GM13976 (cell line): ENCODE results near the gene TBX10.

ENCODE experiments used
- DNase-seq: peaks from one replicate; pipeline ENCODE4 v3.0.0; 2012; ENCODE audit warnings: low spot score
- in situ Hi-C: fragments of 300-500 bp; cut with MboI; formaldehyde crosslinking; loops from one replicate; pipeline ENCODE4 v1.12.0; 2022; ENCODE audit warnings: low sequenced_read_pairs, mixed read lengths, inconsistent platforms; ENCODE audit not compliant: unreplicated experiment
- TF ChIP-seq, protein P1 (sequence below): IDR thresholded peaks from 2 replicates; pipeline ENCODE4 v1.5.1; 2012; ENCODE audit warnings: borderline replicate concordance, mild to moderate bottlenecking; ENCODE audit not compliant: insufficient read depth; ENCODE audit errors: extremely low read depth, missing control alignments, control extremely low read depth

The TBX10 gene

DNA sequence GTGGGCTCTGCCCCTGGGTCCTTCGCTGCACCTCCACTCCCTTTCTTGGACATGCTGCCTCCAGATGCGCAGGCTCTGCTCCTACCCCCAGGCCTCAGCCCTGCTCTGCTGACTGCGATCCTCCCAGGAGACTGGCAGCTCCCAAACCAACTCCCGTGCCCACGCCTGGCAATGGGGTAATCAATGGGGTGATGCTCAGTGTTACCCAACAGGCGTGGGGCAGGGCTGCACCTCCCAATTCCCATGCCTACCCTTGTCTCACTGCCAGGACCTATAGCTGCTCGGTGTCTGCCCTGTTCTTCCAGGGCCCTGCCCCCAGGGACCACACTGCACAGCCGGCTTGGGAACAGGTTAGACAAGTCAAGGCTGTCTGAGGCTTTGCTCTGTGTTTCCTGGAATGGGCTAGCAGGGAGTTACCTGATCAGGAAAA is 34.9 kb upstream of the TBX10 start, which contains the start of gene ALDH3B2:
TSS of gene ALDH3B2 (minus strand) at position 182 of the 430 bp plus-strand sequence. CDS start 7,688 bp downstream, outside the sequence.
- TF ChIP-seq, protein P1, sequence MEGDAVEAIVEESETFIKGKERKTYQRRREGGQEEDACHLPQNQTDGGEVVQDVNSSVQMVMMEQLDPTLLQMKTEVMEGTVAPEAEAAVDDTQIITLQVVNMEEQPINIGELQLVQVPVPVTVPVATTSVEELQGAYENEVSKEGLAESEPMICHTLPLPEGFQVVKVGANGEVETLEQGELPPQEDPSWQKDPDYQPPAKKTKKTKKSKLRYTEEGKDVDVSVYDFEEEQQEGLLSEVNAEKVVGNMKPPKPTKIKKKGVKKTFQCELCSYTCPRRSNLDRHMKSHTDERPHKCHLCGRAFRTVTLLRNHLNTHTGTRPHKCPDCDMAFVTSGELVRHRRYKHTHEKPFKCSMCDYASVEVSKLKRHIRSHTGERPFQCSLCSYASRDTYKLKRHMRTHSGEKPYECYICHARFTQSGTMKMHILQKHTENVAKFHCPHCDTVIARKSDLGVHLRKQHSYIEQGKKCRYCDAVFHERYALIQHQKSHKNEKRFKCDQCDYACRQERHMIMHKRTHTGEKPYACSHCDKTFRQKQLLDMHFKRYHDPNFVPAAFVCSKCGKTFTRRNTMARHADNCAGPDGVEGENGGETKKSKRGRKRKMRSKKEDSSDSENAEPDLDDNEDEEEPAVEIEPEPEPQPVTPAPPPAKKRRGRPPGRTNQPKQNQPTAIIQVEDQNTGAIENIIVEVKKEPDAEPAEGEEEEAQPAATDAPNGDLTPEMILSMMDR: no peak
- no peak for DNase-seq
- in situ Hi-C loops: no loop called here

DNA sequence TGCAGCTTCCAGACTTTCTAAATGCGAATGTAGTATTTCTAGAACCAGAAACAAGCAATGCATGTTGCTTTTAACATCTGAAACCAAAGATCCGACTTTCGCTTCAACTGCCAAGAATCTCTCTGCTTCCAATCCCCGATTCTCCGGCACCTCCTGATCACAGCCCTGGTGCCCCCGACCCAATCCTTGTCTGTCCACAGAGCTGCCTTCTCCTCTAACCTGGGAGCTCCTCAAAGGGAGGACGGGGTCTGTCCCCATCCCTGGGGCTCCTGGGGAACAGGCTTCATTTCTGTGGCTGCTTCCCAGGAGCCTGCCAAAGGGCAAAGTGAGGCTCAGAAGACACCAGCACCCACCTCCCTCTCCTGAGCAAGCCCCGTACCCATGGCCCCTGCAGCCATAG is 34.3 kb upstream of the TBX10 start:
- TF ChIP-seq, protein P1: no peak
- no peak for DNase-seq
- in situ Hi-C loops: no loop called here

GRCh38 chr11:67673358-67673757 is 33.8 kb upstream of the TBX10 start:
- DNase-seq: no peak
- TF ChIP-seq, protein P1: no peak
- in situ Hi-C loops: no loop called here

GRCh38 chr11:67671211-67671520 is 31.6 kb upstream of the TBX10 start:
- DNase-seq: no peak
- in situ Hi-C loops: no loop called here
- TF ChIP-seq, protein P1: no peak

DNA sequence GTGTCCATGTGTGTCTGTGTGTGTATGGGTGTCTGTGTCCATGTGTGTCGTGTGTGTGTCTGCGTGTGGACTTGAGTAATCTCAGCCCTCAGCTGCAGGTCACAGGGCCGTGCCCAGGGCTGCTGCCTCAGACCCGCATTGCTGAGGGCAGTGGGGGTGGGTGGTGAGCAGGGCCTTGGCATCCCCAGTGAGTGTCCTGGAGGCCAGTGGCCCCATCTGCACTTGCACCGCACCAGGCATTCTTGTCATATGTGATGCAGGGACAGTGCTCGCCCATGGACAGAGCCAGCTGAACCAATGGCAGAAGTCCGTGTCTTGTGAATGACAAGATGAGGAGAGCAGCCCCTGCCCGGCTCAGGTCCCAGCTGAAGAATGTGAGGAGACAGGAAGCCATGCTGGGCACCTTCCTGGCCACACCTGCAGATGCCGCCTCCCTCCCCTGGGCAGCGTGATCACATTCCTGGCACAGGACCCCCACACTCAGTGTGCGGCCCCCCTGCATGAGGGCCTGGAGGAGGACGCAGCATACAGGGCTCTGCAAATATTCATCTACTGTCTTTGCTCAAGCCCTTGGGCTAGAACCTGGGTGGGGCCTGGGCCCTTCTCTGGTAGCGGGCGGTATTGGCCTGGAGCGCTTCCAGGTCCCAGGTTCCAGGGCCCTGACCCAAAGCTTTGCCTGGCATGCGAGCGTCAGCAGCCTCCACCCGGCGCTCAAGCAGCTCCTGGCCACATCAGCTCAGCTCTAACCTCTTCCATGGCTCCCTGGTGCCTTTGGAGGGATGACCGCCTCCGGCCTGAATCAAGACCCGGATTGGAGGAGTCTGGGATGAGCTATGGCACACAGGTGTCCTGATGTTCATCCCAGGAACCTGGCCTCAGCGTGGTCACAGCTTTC is 31.0 kb upstream of the TBX10 start:
- TF ChIP-seq, protein P1: no peak
- in situ Hi-C loops: no loop called here
- DNase-seq: no peak

DNA sequence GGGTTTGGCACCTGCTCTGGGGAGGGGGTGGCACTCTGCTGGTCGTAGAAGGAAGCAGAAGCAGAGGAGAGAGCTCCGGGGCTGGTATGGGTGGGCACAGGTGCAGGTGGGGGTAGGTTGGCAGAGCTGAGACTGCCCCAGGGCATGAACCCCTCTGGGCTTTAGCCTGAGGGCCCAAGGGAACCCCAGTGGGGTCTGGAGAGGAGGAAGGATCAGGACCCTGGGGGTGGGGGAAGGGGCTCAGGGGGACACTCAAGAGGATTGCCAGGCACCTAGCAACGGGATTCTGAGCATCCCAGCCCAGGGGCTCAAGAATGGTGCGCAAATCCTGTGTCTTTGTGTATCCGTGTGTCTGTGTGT is 28.6 kb upstream of the TBX10 start:
- in situ Hi-C loops: no loop called here
- no peak for DNase-seq
- TF ChIP-seq, protein P1: no peak
